K562 (cell line): ENCODE results near the gene EIF2S3. TPM values are rescaled to one million over a fixed set of nuclear protein-coding genes. Genes with fewer than 3 reads are reported as not detected.

Experiments
- CHD7 ChIP-seq: fragments of 200-600 bp; sonication (generic); IDR thresholded peaks from one replicate; pipeline ENCODE4 v1.6.1; 2012; ENCODE audit warnings: mild to moderate bottlenecking, low read depth, low read length, inconsistent platforms
- CTCFL ChIP-seq: IDR thresholded peaks from 2 replicates; pipeline ENCODE4 v1.6.1; 2011; ENCODE audit warnings: borderline replicate concordance, low read depth, mild to moderate bottlenecking, moderate library complexity, low read length; ENCODE audit not compliant: insufficient read depth, poor library complexity, severe bottlenecking
- DMBX1 ChIP-seq: fragments of 250-450 bp; sonication (Bioruptor Pico); IDR thresholded peaks from 2 replicates; pipeline ENCODE4 v1.8.0; 2022; ENCODE audit warnings: inconsistent platforms, mild to moderate bottlenecking, moderate library complexity, borderline replicate concordance
- EZH2 ChIP-seq: IDR thresholded peaks from 2 replicates; pipeline ENCODE4 v1.6.1; 2012; ENCODE audit warnings: low read depth, mild to moderate bottlenecking, inconsistent platforms, low read length, borderline replicate concordance
- HMG20A ChIP-seq: fragments of 450-650 bp; formaldehyde crosslinking; conservative IDR thresholded peaks from 2 replicates; pipeline ENCODE4 v1.4.0; 2020; ENCODE audit warnings: mild to moderate bottlenecking, mixed read lengths
- IRF9 ChIP-seq: fragments of 450-650 bp; IDR thresholded peaks from 2 replicates; pipeline ENCODE4 v1.6.1; 2016; ENCODE audit warnings: missing biosample characterization, missing genetic modification characterization
- NFIX ChIP-seq: fragments of 250-450 bp; sonication (Bioruptor Pico); IDR thresholded peaks from 2 replicates; pipeline ENCODE4 v1.4.0; 2020; ENCODE audit warnings: low read depth, mild to moderate bottlenecking, moderate library complexity
- NUFIP1 ChIP-seq: fragments of 450-650 bp; IDR thresholded peaks from 2 replicates; pipeline ENCODE4 v1.6.1; 2018; ENCODE audit not compliant: partially characterized antibody
- ZBTB12 ChIP-seq: fragments of 250-450 bp; sonication (Bioruptor Pico); IDR thresholded peaks from 2 replicates; pipeline ENCODE4 v1.4.0; 2020
- ZNF253 ChIP-seq: fragments of 250-450 bp; sonication (Bioruptor Pico); conservative IDR thresholded peaks from 2 replicates; pipeline ENCODE4 v1.6.1; 2021; ENCODE audit warnings: mild to moderate bottlenecking
- ZNF717 ChIP-seq: fragments of 250-450 bp; sonication (Bioruptor Pico); IDR thresholded peaks from 2 replicates; pipeline ENCODE4 v1.5.0; 2021
- polyA plus RNA-seq, 8 experiments: library from polyadenylated mRNA; depleted of rRNA in 4 of 8; stranded (reverse) in 5 of 8; unstranded in 3 of 8; fragments of >200 nt; fragmentation: Nextera tagmentation in 2 of 8; fragmentation: Illumina TruSeq in 1 of 8; extraction: Ambion mirVana in 2 of 8; extraction: Trizol in 1 of 8; gene quantifications; 2 replicates each; pipeline versions ENCODE4 v1.2.1 to v1.2.3, GENCODE V29; 2011 to 2014; ENCODE audit warnings: inconsistent platforms in 1 of 8, missing spikeins in 1 of 8
- total RNA-seq, 7 experiments: library from RNA; depleted of rRNA in 6 of 7; stranded (reverse); fragments of >200 nt in 6 of 7; fragmentation: Illumina TruSeq in 2 of 7; extraction: Trizol in 2 of 7; gene quantifications; 2 replicates each; pipeline versions ENCODE4 v1.2.1 to v1.2.3, GENCODE V29; 2011 to 2021; ENCODE audit warnings: low replicate concordance in 1 of 7

EIF2S3 gene
- total and polyA plus RNA-seq, 9 of the 15 experiments (the other 6 are each of a cell fraction or from before 2014, with no cell fraction given): 148 to 439 (median 275) TPM

- no peak for TF ChIP-seq ZNF253 (CRISPR knock-in tag)
- TF ChIP-seq DMBX1 (CRISPR knock-in tag): no peak
- TF ChIP-seq NFIX (CRISPR knock-in tag): no peak
- TF ChIP-seq CTCFL: peak; percentile 70
- no peak for TF ChIP-seq ZBTB12 (CRISPR knock-in tag)
- TF ChIP-seq ZNF717: no peak
- TF ChIP-seq EZH2: no peak
- TF ChIP-seq NUFIP1: no peak
- no peak for TF ChIP-seq HMG20A (CRISPR knock-in tag)
- TF ChIP-seq IRF9: peak; percentile 88
- TF ChIP-seq CHD7: no peak
Measured at GRCh38 chrX:24054182-24055042, at the start of gene EIF2S3 (continued).
